ENCODE results near the gene CIDEA.

DNA sequence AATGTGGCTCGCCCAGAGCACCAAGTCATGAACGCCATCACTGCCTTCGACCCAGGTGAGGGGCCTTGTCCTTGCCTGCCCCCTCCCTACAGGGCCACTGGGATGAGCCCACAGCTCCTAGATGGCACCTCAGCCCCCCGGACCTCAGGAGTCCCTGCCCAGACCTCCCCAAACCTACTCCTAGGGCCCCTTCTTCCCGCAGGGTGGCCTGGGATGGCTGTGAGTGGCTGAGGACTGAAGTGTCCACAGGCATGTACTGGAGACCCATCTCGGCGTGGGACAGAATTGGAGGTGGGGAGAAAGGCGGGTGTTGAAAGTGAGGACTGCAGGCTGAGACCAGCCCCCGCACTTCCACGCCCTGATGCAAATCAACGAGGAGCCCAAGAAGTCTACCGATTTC, 51.0 kb downstream of the CIDEA start:
- TF ChIP-seq, protein P1, sequence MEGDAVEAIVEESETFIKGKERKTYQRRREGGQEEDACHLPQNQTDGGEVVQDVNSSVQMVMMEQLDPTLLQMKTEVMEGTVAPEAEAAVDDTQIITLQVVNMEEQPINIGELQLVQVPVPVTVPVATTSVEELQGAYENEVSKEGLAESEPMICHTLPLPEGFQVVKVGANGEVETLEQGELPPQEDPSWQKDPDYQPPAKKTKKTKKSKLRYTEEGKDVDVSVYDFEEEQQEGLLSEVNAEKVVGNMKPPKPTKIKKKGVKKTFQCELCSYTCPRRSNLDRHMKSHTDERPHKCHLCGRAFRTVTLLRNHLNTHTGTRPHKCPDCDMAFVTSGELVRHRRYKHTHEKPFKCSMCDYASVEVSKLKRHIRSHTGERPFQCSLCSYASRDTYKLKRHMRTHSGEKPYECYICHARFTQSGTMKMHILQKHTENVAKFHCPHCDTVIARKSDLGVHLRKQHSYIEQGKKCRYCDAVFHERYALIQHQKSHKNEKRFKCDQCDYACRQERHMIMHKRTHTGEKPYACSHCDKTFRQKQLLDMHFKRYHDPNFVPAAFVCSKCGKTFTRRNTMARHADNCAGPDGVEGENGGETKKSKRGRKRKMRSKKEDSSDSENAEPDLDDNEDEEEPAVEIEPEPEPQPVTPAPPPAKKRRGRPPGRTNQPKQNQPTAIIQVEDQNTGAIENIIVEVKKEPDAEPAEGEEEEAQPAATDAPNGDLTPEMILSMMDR (IDR thresholded peaks at IDR 0.05) = no peak
- TF ChIP-seq ZFX (IDR thresholded peaks at IDR 0.05; ENCODE audit: borderline replicate concordance) = no peak
